ENCODE measurements around the gene PAFAH1B1.

The PAFAH1B1 gene

GRCh38 chr17:2723505-2723996, 130.1 kb downstream of the PAFAH1B1 start:
- TF ChIP-seq MAX (IDR thresholded peaks at IDR 0.05), result no peak
- TF ChIP-seq FOXM1 (IDR thresholded peaks at IDR 0.05; ENCODE audit: borderline replicate concordance, low read depth), result no peak
- no peak for TF ChIP-seq EGR1 (IDR thresholded peaks at IDR 0.05)
- no peak for TF ChIP-seq ZBTB7A (IDR thresholded peaks at IDR 0.05; ENCODE audit: low read depth)
- TF ChIP-seq, protein P1, sequence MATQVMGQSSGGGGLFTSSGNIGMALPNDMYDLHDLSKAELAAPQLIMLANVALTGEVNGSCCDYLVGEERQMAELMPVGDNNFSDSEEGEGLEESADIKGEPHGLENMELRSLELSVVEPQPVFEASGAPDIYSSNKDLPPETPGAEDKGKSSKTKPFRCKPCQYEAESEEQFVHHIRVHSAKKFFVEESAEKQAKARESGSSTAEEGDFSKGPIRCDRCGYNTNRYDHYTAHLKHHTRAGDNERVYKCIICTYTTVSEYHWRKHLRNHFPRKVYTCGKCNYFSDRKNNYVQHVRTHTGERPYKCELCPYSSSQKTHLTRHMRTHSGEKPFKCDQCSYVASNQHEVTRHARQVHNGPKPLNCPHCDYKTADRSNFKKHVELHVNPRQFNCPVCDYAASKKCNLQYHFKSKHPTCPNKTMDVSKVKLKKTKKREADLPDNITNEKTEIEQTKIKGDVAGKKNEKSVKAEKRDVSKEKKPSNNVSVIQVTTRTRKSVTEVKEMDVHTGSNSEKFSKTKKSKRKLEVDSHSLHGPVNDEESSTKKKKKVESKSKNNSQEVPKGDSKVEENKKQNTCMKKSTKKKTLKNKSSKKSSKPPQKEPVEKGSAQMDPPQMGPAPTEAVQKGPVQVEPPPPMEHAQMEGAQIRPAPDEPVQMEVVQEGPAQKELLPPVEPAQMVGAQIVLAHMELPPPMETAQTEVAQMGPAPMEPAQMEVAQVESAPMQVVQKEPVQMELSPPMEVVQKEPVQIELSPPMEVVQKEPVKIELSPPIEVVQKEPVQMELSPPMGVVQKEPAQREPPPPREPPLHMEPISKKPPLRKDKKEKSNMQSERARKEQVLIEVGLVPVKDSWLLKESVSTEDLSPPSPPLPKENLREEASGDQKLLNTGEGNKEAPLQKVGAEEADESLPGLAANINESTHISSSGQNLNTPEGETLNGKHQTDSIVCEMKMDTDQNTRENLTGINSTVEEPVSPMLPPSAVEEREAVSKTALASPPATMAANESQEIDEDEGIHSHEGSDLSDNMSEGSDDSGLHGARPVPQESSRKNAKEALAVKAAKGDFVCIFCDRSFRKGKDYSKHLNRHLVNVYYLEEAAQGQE (IDR thresholded peaks at IDR 0.05; ENCODE audit: low read depth), result no peak
- no peak for TF ChIP-seq TEAD4 (IDR thresholded peaks at IDR 0.05)
- TF ChIP-seq EP300 (IDR thresholded peaks at IDR 0.05; ENCODE audit: borderline replicate concordance), result no peak
- TF ChIP-seq NFIC (IDR thresholded peaks at IDR 0.05), result no peak
- no peak for TF ChIP-seq CEBPB (IDR thresholded peaks at IDR 0.05)
- no peak for TF ChIP-seq YY1 (IDR thresholded peaks at IDR 0.05; ENCODE audit: low read depth)
- TF ChIP-seq RAD21 (IDR thresholded peaks at IDR 0.05; ENCODE audit: low read depth), result no peak

DNA sequence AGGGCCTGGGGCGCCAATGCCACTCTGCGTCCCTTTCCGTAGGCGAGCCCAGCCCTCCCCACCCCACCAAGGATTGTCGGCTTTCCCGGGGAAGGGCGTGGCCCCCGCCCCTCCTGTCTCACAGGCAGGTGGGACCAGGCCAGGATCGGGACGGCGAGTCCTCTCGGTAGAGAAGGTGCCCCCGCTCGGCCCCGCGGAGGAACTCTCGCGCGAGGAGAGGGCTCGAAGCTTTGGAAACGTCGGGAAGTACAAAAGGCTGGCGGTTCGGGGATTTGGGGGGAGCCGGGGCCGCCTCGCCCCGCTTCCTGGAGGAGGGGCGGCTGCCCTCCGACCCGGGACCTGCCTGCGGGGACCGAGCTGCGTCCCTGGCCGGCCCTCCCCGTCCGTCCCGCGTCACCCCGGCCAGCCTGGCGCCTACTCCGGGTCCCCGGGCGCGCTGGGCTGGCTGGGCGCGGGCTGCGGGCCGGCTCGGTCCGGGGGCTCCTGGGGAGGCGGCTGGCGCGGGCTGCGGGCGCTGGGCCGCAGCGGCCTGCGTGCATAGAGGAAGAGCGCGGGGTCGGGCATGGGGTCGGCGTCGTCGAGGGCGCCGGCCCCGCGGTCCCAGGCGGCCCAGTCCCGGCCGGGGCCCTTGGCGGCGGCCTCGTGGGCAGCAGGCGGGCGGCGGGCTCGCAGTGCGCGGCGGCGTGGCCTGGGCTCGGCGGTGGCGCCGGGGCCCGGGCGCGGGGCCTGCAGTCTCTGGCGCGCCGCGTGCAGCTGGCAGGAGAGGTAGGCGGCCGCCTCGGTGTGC, 130.7 kb downstream of the PAFAH1B1 start:
- no peak for TF ChIP-seq ZBTB7A (IDR thresholded peaks at IDR 0.05; ENCODE audit: low read depth)

DNA sequence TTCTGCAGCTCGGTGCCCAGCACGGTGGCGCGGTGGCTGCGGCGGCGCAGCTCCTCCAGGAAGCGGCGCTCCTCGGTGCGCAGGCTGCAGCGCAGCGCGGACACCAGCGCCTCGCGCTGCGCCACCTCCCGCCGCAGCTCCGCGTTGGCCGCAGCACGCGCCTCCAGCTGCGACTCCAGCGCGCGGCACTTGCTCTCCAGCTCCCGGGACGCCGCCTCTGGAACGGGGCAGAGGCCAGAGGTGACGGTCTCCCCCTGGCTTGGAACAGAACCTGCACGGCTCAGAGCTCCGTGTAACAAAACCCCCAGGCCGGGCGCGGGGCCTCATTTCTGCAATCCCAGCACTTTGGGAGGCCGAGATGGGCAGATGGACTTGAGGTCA, 131.3 kb downstream of the PAFAH1B1 start:
- TF ChIP-seq, protein P1 (IDR thresholded peaks at IDR 0.05; ENCODE audit: low read depth), result no peak
- peak; percentile 91 for TF ChIP-seq MAX (IDR thresholded peaks at IDR 0.05)

- no peak for TF ChIP-seq NFIC (IDR thresholded peaks at IDR 0.05)
- TF ChIP-seq TEAD4 (IDR thresholded peaks at IDR 0.05), result no peak
- TF ChIP-seq EGR1 (IDR thresholded peaks at IDR 0.05), result no peak
- no peak for TF ChIP-seq FOXM1 (IDR thresholded peaks at IDR 0.05; ENCODE audit: borderline replicate concordance, low read depth)
- TF ChIP-seq ZBTB7A (IDR thresholded peaks at IDR 0.05; ENCODE audit: low read depth), result no peak
These were observed 137.4 kb downstream of the PAFAH1B1 start for GRCh38 chr17:2730764-2731353.

DNA sequence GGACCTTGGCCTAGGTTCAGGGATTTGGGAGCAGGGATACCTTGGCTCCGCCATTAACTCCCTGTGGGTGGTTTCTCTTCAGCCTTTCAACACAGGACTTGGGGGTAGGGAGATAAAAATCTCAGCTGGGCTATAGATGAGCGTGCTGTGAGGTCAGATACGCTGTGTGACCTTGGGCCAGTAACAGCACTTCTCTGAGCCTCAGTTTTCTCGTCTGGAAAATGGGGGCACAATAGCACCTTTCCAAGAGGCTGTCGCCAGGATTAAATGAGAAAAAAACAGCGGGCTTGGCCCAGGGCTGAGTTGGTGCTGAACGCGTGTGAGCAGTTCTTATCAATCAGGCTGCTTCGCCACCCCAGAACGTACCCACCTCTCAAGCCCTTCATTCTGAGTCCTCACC, 138.4 kb downstream of the PAFAH1B1 start:
- TF ChIP-seq TCF12 (IDR thresholded peaks at IDR 0.05; ENCODE audit: low read depth) (no peak), EP300 (IDR thresholded peaks at IDR 0.05; ENCODE audit: borderline replicate concordance) (no peak), CEBPB (IDR thresholded peaks at IDR 0.05) (no peak), RAD21 (IDR thresholded peaks at IDR 0.05; ENCODE audit: low read depth) (no peak), FOXM1 (IDR thresholded peaks at IDR 0.05; ENCODE audit: borderline replicate concordance, low read depth) (no peak), ZBTB7A (IDR thresholded peaks at IDR 0.05; ENCODE audit: low read depth) (no peak), NFIC (IDR thresholded peaks at IDR 0.05) (no peak), TAF1 (IDR thresholded peaks at IDR 0.05; ENCODE audit: low read depth) (no peak)
- TF ChIP-seq, protein P1 (IDR thresholded peaks at IDR 0.05; ENCODE audit: low read depth), result no peak

DNA sequence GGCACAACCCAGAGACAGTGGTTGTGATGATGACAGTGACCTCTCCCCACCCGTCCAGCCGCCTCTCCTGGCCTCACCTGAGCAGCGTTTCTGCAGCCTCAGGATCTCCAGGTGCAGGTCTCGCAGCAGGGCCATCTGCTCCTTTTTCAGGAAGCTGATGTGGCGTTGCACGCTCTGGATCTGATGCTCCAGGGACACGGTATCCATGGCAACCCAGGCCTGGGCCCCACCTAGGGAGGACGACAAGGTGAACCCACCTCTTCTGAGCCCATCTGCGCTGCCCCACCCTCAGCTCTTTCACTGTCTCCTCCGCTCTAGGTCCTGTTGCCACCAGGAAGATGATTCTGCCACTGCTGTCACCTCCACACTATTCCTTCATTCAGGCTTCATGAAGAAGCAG, 141.5 kb downstream of the PAFAH1B1 start:
- TF ChIP-seq TAF1 (IDR thresholded peaks at IDR 0.05; ENCODE audit: low read depth) (no peak), USF1 (IDR thresholded peaks at IDR 0.05) (no peak), RAD21 (IDR thresholded peaks at IDR 0.05; ENCODE audit: low read depth) (no peak), TEAD4 (IDR thresholded peaks at IDR 0.05) (no peak), FOXM1 (IDR thresholded peaks at IDR 0.05; ENCODE audit: borderline replicate concordance, low read depth) (no peak), TCF12 (IDR thresholded peaks at IDR 0.05; ENCODE audit: low read depth) (no peak), EP300 (IDR thresholded peaks at IDR 0.05; ENCODE audit: borderline replicate concordance) (no peak)
- TF ChIP-seq, protein P1 (IDR thresholded peaks at IDR 0.05; ENCODE audit: low read depth), result no peak

Measured in Ishikawa (cell line).